ENCODE measurements around the gene YIPF2.
A peak's percentile ranks its signal among the peaks of the same experiment; 100 is the strongest.
"Not testable (repeated sequence)": the region's sequence is repeated elsewhere in the genome, so short reads cannot be mapped to it uniquely, and the experiment has no call there.

YIPF2 gene

DNA sequence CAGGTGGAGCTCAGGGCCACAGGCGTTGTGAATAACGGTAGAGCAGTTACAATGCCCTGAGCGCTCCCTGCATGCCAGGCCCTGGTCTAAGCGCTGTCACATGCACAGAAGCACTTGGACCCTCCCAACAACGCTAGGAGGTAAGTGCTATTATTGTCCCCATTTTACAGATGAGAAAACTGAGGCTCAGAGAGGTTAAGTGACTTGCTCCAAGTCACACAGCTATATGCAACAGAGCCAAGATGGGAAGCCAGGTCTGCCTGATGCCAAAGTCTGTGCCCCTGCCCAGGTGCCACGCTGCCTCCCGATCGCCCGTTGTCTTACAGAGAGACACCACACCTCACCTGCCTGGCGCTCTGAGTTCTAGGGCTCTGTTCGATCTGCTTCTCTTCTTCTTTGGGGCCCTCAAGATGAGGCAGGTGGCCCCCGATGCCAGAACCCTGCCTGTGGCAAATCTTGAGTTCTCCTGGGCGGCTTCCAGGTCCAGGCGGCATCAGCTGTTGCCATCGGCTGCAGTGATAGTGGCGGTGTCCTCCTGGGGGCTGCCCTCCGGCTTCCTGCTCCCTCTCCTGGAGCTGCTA lies 20.0 kb downstream of the YIPF2 start:
- no peak for DNase-seq

DNA sequence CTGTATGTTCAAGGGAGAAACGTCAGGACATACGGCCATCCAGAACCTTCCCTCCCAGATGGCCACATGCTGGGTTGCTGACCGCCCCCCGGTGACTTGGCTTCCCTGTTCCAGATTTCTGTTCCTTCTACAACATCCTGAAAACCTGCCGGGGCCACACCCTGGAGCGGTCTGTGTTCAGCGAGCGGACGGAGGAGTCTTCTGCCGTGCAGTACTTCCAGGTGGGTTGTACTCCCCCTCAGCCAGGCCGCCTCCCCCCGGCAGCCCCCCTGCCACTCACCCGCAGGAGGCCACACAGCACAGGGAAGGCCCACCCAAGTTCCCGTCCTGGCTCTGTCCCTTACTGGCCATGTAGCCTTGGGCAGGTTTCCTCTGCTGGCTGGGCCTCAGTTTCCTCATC lies 20.5 kb downstream of the YIPF2 start:
- DNase-seq, result no peak

DNA sequence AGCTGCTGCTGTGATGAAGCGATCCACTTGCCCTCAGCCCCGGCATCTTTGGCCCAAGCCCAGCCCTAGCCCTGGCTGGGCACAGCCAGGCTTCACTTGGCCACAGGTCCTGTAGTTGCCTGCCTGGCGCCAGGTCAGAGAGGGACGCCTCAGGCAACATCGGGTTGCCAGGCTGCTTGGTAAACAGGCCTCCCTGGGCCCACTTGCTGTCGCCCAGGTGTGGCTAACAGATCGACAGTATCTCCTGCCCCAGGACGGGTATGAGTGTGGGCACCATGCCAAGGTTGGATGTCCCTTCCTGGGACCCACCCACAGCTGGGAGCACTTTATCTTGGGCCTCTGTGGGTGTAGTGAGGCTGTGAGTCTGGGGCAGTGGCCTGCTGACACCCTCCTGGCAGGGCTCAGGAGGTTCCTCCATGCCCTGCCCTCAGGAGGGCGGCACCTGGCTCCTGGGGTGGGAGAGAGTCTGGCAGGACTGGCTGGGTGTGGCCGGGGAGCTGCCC lies 29.2 kb downstream of the YIPF2 start:
- DNase-seq, result no peak

DNA sequence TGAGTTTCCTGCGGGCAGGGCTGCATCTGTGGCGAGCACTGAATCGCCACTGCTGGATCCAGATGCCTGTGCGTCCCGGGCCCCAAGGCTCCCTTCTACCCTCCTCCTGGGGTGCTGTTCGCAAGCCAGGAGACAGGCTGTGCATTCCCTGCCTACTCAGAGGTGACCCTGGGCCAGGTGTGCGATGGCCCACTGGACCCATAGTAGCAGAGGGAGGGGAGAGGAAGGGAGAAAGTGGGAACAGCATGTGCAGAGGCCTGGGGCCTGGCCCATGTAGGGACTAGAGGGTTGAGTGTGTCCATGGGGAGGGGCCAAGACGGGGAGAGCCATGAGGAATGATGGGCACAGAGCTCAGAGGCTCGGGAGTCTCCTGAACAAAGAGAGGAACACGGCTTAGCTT lies 29.8 kb downstream of the YIPF2 start:
- no peak for DNase-seq

DNA sequence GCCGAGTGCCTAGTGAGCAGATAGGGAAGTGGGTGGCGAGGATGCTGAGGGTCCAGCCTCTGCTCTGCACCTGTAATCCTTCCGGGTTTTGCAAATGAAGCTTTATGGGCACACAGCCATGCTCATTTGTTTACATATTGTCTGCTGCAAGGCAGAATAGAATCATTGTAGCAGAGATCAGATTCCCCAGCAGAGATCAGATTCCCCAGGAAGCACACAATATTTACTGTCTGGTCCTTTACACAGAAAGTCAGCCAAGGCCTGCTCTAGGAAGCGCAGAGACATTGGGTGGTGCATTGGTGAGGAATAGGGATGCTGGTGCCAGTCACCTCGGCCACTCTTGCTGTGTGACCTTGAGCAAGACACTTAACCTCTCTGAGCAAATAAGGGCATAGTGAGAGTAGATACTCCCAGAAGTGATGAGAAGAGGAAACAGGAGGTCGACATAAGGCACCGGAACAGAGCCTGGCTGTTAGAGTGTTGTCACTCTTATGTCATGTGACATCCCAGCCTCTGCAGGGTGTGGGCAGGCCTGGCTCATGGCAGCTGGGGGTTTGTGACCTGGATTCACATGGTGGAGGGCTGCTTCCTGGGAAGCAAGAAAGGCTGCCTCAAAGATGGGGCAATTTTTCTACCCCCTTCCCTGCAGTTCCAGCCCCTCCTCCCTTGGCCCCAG lies 31.4 kb downstream of the YIPF2 start:
- DNase-seq, result no peak

DNA sequence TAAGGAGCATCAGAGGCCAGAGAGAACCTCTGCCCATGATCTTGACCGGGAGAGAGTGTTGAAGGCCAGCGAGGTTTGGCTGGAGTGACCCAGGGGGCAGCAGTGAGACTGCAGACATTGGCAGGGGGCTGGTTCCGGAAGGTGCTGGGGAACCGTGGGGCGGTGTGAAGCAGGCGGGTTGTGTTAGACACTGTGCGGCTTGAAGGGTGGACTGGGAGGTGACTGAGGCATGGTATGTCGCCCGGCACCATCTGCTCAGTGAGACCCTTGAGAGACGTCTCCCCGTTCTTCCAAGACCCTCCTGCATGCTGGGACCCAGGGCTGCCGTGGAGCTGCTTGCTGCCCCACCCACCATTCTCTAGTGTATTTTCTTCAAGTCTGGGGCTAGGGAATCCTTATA lies 32.5 kb downstream of the YIPF2 start:
- no peak for DNase-seq

DNA sequence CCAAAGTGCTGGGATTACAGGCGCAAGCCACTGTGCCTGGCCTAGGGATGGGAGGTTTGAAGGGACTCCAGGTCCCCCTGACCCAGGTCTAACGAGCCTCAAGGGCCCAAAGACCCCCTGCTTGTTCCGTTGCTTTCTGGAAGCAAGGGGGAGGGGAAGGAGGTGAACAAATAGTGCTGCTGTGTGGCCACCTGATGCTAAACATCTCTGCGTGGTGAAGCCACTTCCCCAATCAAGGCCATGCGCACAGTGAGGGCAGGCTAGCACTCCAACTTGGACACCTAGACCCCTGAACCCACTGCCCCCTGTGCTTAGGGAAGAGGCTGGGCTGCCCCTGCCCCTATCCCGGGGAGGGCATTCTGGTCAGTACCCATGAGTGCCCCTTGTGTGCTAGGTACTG lies 33.1 kb downstream of the YIPF2 start:
- DNase-seq, result no peak

DNA sequence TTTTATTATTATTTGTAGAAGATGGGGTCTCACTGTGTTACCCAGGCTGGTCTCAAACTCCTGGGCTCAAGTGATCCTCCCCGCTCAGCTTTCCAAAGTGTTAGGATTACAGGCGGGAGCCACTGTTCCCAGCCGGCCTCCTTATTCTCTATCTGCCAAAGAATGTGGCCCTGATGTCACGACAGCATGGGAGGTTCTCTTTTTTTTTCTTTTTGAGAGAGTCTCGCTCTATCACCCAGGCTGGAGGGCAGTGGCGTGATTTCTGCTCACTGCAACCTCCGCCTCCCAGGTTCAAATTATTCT lies 33.6 kb downstream of the YIPF2 start:
- DNase-seq, result no peak

DNA sequence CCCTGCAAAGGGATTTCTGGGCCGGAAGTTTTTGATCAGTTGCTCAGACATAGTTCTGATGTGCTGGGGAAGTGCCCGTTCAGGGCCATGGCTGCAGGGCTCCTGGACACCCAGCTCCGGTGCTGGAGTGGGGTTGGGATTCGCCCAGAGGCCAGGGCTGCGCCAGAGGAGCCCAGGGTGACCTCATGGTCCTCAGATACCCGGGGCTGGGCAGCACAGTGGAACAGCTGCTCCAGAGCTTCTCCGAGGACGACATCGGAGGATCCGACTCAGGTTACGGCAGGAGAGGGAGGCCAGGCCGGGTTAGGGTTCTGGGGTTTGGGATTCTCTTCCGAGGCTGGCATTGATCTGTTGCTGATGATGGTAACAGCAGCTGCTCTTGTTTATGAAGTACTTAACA lies 36.2 kb downstream of the YIPF2 start:
- DNase-seq, result no peak

DNA sequence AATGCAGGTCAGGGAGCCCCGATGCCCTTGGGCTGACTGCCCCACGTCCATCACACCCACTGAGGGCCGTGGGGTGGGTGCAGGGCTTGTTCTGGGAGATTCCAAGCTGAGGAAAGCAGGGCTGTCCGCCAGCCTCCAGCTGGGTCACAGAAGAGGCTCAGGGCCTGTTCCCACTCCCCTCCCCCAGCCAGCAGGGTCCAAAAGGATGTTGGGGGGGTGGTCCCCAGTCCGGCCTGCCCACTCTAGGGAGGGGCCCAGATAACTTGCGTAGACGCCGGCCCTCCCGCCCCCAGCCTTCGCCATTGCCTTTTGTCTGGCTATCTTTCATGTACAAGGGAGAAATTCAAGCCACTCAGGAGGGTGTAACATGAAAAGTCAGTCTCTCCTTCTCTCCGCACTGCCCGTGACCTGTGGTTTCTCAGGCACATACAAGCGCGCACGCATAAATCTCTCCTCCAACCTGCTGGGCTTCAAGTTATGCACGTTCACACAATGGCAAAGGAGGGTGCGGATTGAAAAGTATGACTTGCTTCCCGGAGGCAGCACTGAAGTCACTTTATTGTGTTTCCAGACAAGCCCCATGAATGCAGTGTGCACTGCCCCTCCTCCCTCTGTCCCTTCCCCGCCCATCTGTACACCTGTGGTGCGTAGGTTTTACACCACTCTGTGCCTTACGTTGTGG lies 36.9 kb downstream of the YIPF2 start:
- DNase-seq, result no peak

DNA sequence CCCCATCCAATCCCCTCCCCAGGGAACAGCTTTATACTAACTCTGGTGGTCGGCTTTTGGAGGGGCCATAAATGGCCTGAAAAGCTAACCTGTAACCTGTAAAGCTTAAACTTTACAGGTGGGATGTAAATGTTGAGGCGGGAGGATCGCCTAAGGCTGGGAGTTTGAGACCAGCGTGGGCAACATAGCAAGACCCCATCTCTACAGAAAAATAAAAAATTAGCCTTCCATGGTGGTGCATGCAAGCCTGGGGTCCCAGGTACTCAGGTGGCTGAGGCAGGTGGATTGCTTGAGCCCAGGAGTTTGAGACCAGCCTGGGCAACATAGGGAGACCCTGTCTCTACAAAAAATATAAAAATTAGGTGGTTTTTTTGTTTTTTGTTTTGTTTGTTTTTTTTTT lies 38.6 kb downstream of the YIPF2 start:
- no peak for DNase-seq

DNA sequence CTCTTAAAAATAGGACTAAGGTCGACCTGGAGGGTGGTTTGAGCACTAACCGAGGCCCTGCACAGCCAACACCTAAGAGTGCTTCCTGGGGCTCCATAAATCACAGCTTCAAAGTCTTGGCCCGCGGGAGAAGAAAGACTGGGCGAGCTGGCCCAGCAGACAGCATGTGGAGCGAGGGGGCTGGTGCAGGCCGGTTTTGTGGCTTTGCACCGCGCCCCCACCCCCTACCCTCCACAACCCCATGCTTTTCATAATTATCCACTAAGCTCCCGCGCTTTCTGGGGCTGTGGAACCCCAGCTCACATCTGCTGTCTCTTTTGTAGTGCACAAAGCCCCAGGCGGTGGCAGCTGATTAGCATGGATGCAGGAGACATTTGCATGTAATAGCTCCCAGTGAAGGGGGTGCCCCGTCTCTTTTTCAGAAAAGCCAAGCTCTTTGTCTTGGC lies 40.0 kb downstream of the YIPF2 start:
- DNase-seq, result no peak

DNA sequence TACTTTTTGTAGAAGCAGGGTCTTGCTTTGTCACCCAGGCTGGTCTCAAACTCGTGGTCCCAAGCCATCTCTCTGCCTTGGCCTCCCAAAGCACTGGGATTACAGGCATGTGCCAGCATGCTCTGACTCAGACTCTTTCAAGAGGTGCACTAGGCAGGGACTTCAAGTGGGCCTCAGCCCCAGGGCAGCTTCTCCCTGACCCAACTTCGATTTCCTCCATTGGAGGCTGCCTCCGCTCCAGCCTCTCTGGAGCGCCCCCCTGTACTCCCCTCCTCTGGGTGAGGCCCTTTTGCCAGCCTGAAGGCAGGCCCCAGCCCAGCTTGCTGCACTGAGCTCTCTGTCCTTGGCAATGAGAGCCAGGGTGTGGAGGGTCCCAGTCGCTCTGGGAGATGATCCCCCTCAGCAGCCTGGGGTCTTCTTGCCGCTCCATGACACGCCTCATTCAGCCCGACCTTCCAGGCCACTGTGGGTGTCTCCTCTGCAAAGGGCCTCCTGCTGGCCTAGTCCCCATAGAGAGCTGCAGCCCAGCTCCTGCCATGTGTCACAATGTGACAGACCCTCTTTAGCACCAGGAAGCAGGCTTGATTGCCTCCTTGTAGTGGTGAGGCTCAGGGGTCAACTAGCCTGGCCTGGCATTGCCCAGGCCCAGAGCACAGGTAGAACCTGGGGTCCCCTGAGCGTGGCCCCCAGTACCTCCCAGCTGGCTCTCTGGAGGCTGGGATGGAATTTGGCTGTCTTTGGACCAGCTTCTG lies 40.6 kb downstream of the YIPF2 start:
- DNase-seq, result no peak

DNA sequence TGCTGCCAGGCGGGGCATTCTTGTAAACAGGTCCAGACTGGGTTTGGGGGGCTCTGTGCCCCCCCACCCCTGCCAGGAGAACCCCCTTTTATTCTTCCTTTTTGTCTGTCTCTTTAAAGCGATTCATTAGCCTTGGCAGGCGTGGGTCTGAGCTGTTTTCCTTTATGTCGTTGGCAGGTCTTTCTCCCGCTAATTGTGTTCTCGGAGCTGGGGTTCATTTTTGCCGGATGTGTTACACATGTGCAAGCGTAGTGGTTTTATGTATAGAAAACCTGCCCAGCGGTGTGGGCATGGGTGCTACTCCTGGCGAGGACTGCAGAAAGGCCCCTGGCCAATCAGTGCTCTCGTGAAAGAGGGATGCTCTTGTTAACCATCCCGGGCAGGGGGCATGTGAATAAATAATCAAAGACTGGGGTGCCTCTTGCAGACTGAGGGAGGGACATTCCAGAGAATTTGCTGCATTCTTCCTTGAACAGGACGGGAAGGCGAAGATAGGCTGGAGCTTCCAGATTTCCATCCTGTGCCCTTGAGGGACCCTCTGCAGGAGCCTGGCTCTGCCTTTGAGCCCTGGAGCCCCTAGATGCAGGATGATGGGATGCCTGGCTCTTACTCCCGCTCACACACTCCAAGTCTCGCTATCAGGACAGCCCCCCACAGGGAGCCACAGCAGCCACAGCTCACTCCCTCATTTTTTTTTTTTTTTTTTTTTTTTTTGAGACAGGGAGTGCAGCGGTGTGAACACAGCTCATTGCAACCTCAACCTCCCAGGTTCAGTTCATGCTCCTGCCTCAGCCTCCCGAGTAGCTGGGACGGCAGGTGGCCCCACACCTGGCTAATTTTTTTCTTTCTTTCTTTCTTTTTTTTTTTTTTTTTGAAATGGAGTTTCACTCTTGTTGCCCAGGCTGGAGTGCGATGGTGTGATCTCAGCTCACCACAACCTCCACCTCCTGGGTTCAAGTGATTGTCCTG lies 43.0 kb downstream of the YIPF2 start:
- peak; percentile 27 for DNase-seq

DNA sequence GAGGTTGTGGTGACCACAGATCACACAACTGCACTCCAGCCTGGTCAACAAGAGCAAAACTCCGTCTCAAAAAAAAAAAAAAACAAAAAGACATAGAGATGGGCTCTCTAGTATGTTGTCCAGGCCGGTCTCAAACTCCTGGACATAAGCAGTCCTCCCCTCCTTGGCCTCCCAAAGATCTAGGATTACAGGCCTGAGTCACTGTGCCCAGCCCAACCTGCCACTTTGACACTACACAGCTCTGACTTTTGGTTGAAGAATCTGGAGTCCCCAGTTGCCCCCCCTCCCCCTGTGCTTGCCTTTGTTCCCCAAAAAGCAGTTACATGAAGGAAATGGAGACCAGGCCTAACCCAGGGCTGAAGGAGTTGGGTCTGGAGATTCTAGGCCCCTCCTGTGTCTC lies 44.2 kb downstream of the YIPF2 start:
- peak; percentile 74 for DNase-seq

DNA sequence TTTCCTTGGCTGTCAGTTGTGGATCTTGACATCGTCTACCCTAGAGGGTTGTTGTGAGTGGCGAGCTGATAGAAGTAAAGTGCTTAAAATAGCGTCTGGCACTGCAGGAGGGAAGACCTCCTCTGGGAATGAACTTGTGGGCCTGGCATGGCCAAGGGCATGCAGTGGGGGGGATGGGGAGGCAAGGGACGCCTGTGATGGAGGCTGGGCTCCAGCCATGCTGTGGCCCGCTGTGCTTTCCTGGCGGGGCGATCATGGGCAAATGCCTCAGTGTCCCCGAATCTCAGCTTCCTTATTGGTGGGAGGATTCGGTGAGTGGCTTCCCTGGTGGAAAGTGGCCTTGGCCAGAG lies 46.4 kb downstream of the YIPF2 start:
- no peak for DNase-seq

DNA sequence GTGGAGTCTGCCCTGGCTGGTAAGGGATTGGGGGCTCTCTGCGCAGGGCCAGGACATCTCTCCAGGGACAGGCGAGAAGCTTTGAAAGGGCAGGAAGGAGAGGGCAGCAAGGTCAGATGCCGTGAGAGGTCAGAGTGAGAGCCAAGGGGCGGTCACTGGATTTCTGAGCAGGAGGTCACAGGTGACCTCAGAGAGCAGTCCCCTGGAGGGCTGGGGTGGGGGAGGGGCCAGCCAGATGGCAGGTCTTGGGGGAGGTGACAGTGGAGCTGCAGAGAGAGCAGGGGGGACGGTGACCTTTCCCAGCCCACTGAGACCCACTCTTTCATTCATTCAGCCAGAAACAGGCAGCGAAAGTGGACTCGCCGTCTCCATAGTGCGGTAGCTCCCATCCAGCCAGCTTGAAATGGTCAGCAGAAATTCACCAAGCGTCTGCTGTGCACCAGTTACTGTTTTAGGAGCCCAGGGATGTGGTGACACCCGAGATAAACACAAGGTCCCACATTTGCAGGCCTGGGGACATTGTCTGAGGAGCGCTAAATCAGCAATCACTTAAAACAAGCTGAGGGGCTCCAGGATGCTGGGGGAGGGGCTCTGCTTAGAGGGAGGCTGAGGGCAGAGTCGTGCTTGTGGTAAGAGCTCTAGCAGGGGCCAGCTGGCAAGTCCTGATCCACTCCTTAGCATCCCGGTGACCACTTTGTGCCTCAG lies 46.9 kb downstream of the YIPF2 start:
- no peak for DNase-seq

DNA sequence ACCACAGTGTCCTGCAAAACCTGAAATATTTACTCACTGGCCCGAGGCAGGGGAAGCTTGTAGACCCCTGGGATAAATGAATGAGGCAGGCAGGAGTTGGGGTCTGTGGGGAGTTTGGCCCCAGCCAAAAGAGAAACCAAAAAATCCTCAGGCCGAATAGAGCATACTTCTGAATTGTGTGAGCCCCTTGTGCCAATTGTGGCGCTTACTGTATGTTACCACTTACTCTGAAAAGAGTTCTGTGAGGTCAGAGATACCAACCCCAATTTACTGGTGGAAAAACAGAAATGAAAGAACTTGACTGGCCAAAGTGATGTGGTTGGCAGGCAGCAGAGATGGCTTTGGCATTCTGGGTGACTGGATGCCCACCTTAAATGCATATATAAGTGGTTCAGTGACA lies 50.2 kb downstream of the YIPF2 start:
- no peak for DNase-seq

DNA sequence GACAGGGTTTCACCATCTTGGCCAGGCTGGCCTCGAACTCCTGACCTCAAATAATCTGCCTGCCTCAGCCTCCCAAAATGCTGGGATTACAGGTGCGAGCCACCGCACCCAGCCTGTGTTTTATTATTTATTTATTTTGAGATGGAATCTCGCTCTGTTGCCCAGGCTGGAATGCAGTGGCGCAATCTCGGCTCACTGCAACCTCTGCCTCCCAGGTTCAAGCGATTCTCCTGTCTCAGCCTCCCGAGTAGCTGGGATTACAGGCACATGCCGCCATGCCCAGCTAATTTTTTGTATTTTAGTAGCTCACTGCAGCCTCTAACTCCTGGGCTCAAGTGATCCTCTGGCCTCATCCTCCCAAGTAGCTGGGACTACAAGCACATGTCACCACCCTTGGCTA lies 50.8 kb downstream of the YIPF2 start:
- not testable (repeated sequence) for DNase-seq

DNA sequence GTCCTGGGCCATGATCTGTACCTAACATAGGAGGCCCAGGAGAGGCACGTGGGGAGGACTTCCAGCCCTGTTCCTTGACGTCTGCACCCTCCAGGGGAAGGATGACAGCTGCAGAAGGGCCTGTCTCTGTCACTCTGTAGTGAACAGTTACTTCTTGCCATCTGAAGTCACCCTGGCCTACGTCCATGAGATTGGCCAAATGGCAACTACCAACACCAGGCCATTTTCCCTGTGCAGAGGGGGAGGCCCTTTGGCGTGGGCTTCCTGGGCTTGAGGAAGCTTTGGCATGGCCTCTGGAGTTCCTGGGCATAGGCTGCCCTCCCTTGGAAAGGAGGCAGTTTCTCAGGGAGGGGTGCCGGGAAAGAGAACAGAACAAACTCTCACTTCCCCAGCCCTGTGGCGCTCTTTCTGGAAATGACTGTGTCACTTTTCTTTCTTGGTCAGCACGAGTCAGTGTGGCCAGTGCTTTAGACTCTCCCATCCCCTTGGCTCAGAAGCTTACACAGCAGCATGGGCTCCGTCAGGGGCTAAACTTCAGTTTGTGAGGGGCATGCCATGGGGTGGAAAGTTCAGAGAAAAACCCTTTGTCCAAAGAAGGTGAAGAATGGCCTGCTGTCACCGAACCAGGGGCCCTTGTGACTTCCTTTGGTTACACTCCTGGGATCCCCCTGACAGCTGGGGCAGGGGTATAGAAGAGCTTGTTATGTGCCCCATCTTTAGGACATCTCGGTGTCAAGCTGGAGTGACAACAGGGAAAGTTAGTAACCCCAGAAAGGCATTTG lies 51.8 kb downstream of the YIPF2 start:
- no peak for DNase-seq

DNA sequence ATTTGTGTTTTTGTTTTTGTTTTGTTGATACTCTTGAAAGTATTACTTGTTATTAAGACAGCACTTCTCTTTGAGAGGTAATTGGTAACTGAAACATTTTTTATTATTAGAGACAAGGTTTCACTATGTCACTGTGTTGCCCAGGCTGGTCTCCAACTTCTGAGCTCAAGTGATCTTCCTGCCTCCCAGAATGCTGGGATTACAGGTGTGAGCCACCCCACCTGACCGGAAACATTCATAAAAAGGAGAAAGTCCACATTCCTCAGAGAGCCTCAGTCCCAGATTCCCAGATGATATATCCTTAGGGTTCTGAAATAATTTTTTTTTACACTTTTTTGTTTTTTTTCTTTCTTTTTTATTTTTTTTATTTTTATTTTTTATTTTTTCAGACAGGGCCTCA lies 54.4 kb downstream of the YIPF2 start:
- no peak for DNase-seq
